GM12878 (cell line): ENCODE measurements around the gene GH1. TPM values are rescaled to one million over a fixed set of nuclear protein-coding genes. Genes with fewer than 3 reads are reported as not detected.
"Not testable (repeated sequence)": the region's sequence is repeated elsewhere in the genome, so short reads cannot be mapped to it uniquely, and the experiment has no call there.

Experiments
- ATAC-seq: fragments of 200-7000 bp; cut with Tn5 transposase; 3 replicates; pipeline ENCODE4 v1.9.1; 2020; ENCODE audit warnings: mild to moderate bottlenecking, moderate library complexity
- BruUV-seq: library from RNA; stranded (reverse); fragments of 400-500 nt; replicated peaks from 2 replicates; lab custom pipeline; 2021; lab: Mats Ljungman, UMichigan
- CTCF ChIA-PET: fragments of 300-600 bp; sonication (Branson Sonifier 250); formaldehyde crosslinking; extraction: SDS; loops from one replicate; lab custom pipeline; 2021; ENCODE audit warnings: inconsistent platforms; lab: Yijun Ruan, JAX
- POLR2A ChIA-PET: fragments of 350-600 bp; formaldehyde crosslinking; extraction: SDS; loops from one replicate; lab custom pipeline; 2021; ENCODE audit warnings: inconsistent platforms; lab: Charles Lee
- RAD21 ChIA-PET: fragments of 300-600 bp; sonication (Branson Sonifier 250); formaldehyde crosslinking; loops from one replicate; lab custom pipeline; 2023; ENCODE audit warnings: antibody characterized with exemption; ENCODE audit not compliant: unreplicated experiment; lab: Charles Lee
- SMC1A ChIA-PET: fragments of 300-600 bp; sonication (Branson Sonifier 250); formaldehyde crosslinking; loops from one replicate; lab custom pipeline; 2023; ENCODE audit not compliant: unreplicated experiment, uncharacterized antibody; lab: Charles Lee
- DNase-seq: peaks from one replicate; pipeline ENCODE4 v3.0.0-alpha.2; 2011; ENCODE audit warnings: low read depth, low spot score
- FAIRE-seq: peaks from 3 replicates; lab custom pipeline; 2011; peaks lifted over from hg19 to GRCh38; lab: Jason Lieb, UNC
- H2AFZ ChIP-seq: 2 replicates; pipeline ENCODE4 v1.6.0; 2011; ENCODE audit warnings: low read depth, low read length, control low read depth; ENCODE audit not compliant: control insufficient read depth
- H3K27ac ChIP-seq: 2 replicates; pipeline ENCODE4 v1.5.1; 2011; ENCODE audit warnings: control low read depth; ENCODE audit not compliant: control insufficient read depth, insufficient read depth
- H3K27me3 ChIP-seq, 2 experiments: replicated peaks in 1 of 2; 2 replicates each; pipeline versions ENCODE4 v1.6.0 to v1.6.1; 2011; ENCODE audit warnings: low read length in 1 of 2; ENCODE audit not compliant: control insufficient read depth in 2 of 2, insufficient read depth in 2 of 2
- H3K36me3 ChIP-seq, 2 experiments: 2 replicates each; pipeline ENCODE4 v1.5.1; 2011; ENCODE audit warnings: low read length in 1 of 2; ENCODE audit not compliant: control insufficient read depth in 2 of 2, insufficient read depth in 2 of 2
- H3K4me1 ChIP-seq: 2 replicates; pipeline ENCODE4 v1.6.1; 2011; ENCODE audit warnings: mild to moderate bottlenecking, low read length, moderate library complexity, mixed read lengths; ENCODE audit not compliant: control insufficient read depth, insufficient read depth
- H3K4me2 ChIP-seq: 2 replicates; pipeline ENCODE4 v1.6.0; 2011; ENCODE audit warnings: control low read depth; ENCODE audit not compliant: control insufficient read depth, insufficient read depth
- H3K4me3 ChIP-seq: fragments of 200-600 bp; sonication (generic); 2 replicates; pipeline ENCODE4 v1.5.1; 2016
- H3K79me2 ChIP-seq: 2 replicates; pipeline ENCODE4 v1.6.0; 2011; ENCODE audit warnings: low read length; ENCODE audit not compliant: control insufficient read depth, insufficient read depth
- H3K9ac ChIP-seq: 2 replicates; pipeline ENCODE4 v1.8.0; 2011; ENCODE audit warnings: low read length, control low read depth, mixed read lengths; ENCODE audit not compliant: control insufficient read depth, insufficient read depth
- H3K9me3 ChIP-seq: replicated peaks from 3 replicates; pipeline ENCODE4 v1.5.1; 2011; ENCODE audit warnings: mild to moderate bottlenecking, low read length; ENCODE audit not compliant: control insufficient read depth, insufficient read depth
- H4K20me1 ChIP-seq: 2 replicates; pipeline ENCODE4 v1.6.0; 2011; ENCODE audit not compliant: control insufficient read depth, insufficient read depth
- MEF2B ChIP-seq: fragments of 450-650 bp; IDR thresholded peaks from 2 replicates; pipeline ENCODE4 v1.6.1; 2018; ENCODE audit warnings: mild to moderate bottlenecking, moderate library complexity; ENCODE audit not compliant: partially characterized antibody, poor library complexity, severe bottlenecking
- MLLT1 ChIP-seq: fragments of 450-650 bp; IDR thresholded peaks from 2 replicates; pipeline ENCODE4 v1.6.1; 2016; ENCODE audit warnings: mild to moderate bottlenecking
- WGBS: methylation state at CpG from one replicate; pipeline ENCODE4 v1.1.6; 2016; ENCODE audit warnings: low lambda C conversion rate; ENCODE audit not compliant: insufficient replicate concordance, insufficient coverage; ENCODE audit errors: missing lambda C conversion rate; 5-methylcytosine and 5-hydroxymethylcytosine counted together
- in situ Hi-C: fragments of 300-500 bp; cut with MboI; formaldehyde crosslinking; loops from 9 replicates; pipeline ENCODE4 v1.14.3; 2018; ENCODE audit warnings: mixed read lengths
- intact Hi-C: fragments of 100-400 bp; cut with micrococcal nuclease; formaldehyde crosslinking; loops from one replicate; pipeline ENCODE4 v1.14.2; 2022; ENCODE audit not compliant: unreplicated experiment
- polyA plus RNA-seq, 11 experiments: library from polyadenylated mRNA; depleted of rRNA in 4 of 11; unstranded in 6 of 11; stranded (reverse) in 5 of 11; fragments of >200 nt; fragmentation: Nextera tagmentation in 4 of 11; fragmentation: Illumina TruSeq in 1 of 11; extraction: Ambion mirVana in 4 of 11; extraction: Trizol in 1 of 11; gene quantifications; 1 replicate in 1 of 11; 2 replicates in 10 of 11; pipeline versions ENCODE4 v1.2.1 to v1.2.3, GENCODE V29; 2011 to 2016; ENCODE audit warnings: inconsistent platforms in 2 of 11, missing spikeins in 2 of 11, low read depth in 1 of 11
- total RNA-seq, 4 experiments: library from RNA; depleted of rRNA in 3 of 4; stranded (reverse); fragments of >200 nt in 3 of 4; fragmentation: Illumina TruSeq in 1 of 4; extraction: Trizol in 1 of 4; gene quantifications; 2 replicates each; pipeline versions ENCODE4 v1.2.1 to v1.2.3, GENCODE V29; 2013 to 2021

Gene GH1
- total and polyA plus RNA-seq, 10 of the 15 experiments (the other 5 are each of a cell fraction or from before 2014, with no cell fraction given): 0.13 to 0.42 TPM; not detected in 8

GRCh38 chr17:63920779-63921178 lies 2.1 kb upstream of the GH1 start:
- TF ChIP-seq MEF2B: peak; percentile 43
- peak; percentile 82 for TF ChIP-seq MLLT1
- H3K27me3 ChIP-seq, H3K4me2 ChIP-seq, FAIRE-seq, H3K79me2 ChIP-seq, H2AFZ ChIP-seq, H4K20me1 ChIP-seq, intact Hi-C loops, H3K9me3 ChIP-seq, BruUV-seq, DNase-seq, H3K36me3 ChIP-seq, H3K4me3 ChIP-seq, H3K9ac ChIP-seq, H3K27ac ChIP-seq: not testable (repeated sequence)
- ATAC-seq: peak; percentile 5; the same call in 1 of the 3 replicates
- CTCF ChIA-PET: interaction anchor here (1.5 to 17.4 kb wide), 10 partner anchors 9 to 212 kb away, joined by 3 to 481 read pairs (median 82); partner anchors contain the start of genes CD79B, ERN1 and ICAM2
- in situ Hi-C loops: loop anchor here (5.0 kb wide), 2 partner anchors 102 to 212 kb away; partner anchors contain the start of genes ERN1 and ICAM2
- SMC1A ChIA-PET: interaction anchor here (0.8 to 14.0 kb wide), 13 partner anchors 11 to 212 kb away, joined by 3 to 248 read pairs (median 30); partner anchors contain the start of genes CD79B and ICAM2
- POLR2A ChIA-PET: interaction anchor here (2.7 to 2.8 kb wide), 2 partner anchors 11 to 26 kb away, joined by 20 to 22 read pairs; partner anchors contain the start of gene CD79B
- peaks cover 19% of the 10 kb centered on the region for H3K4me1 ChIP-seq
- WGBS: 35% methylated on average over 5 of the region's 5 CpGs
- RAD21 ChIA-PET: interaction anchor here (1.0 to 9.2 kb wide), 11 partner anchors 13 to 212 kb away, joined by 3 to 288 read pairs (median 35); partner anchors contain the start of genes CD79B, ERN1 and ICAM2

GRCh38 chr17:63920050-63920449 lies 1.4 kb upstream of the GH1 start:
- ChIA-PET RAD21 (interaction anchor here (0.9 to 9.2 kb wide), 18 partner anchors 9 to 212 kb away, joined by 3 to 288 read pairs (median 11); partner anchors contain the start of genes CD79B, ERN1 and ICAM2), SMC1A (interaction anchor here (0.6 to 14.0 kb wide), 23 partner anchors 12 to 225 kb away, joined by 3 to 248 read pairs (median 5); partner anchors contain the start of genes CD79B and ICAM2), CTCF (interaction anchor here (0.5 to 17.4 kb wide), 39 partner anchors 8 to 360 kb away, joined by 3 to 481 read pairs (median 5); partner anchors contain the start of genes CD79B, ERN1 and ICAM2), POLR2A (interaction anchor here (0.6 to 2.8 kb wide), 10 partner anchors 12 to 547 kb away, joined by 3 to 22 read pairs (median 4); partner anchors contain the start of gene CD79B)
- BruUV-seq, H3K79me2 ChIP-seq, intact Hi-C loops, H3K36me3 ChIP-seq, H3K27ac ChIP-seq, ATAC-seq, DNase-seq, H3K9ac ChIP-seq, H3K4me3 ChIP-seq, FAIRE-seq, H3K4me2 ChIP-seq, H3K9me3 ChIP-seq, H4K20me1 ChIP-seq, H3K27me3 ChIP-seq, H2AFZ ChIP-seq: not testable (repeated sequence)
- in situ Hi-C loops: loop anchor here (5.0 kb wide), 2 partner anchors 102 to 212 kb away; partner anchors contain the start of genes ERN1 and ICAM2
- peaks cover 16% of the 10 kb centered on the region for H3K4me1 ChIP-seq
- 50% methylated on average over 6 of the region's 6 CpGs for WGBS
